HFFc6 (cell line): ENCODE data around the gene GABPB1. TPM values are rescaled to one million over a fixed set of nuclear protein-coding genes. Genes with fewer than 3 reads are reported as not detected.

ENCODE experiments used
- DNase-seq: peaks from one replicate; pipeline ENCODE4 v3.0.0-alpha.2; 2018
- H3K27ac Mint-ChIP-seq: 2 replicates; pipeline ENCODE4 v1.8.0; 2020; ENCODE audit warnings: mild to moderate bottlenecking, mixed read lengths
- H3K27me3 Mint-ChIP-seq: 2 replicates; pipeline ENCODE4 v1.8.0; 2021; ENCODE audit warnings: mild to moderate bottlenecking, moderate library complexity, mixed read lengths; ENCODE audit not compliant: insufficient read depth
- H3K36me3 Mint-ChIP-seq: 2 replicates; pipeline ENCODE4 v1.8.0; 2021; ENCODE audit warnings: low read depth, mixed read lengths
- H3K4me1 Mint-ChIP-seq: 2 replicates; pipeline ENCODE4 v1.8.0; 2020; ENCODE audit warnings: low read depth, mixed read lengths
- H3K4me3 Mint-ChIP-seq: 2 replicates; pipeline ENCODE4 v1.8.0; 2020; ENCODE audit warnings: mild to moderate bottlenecking, moderate library complexity, mixed read lengths
- H3K9me3 Mint-ChIP-seq: 2 replicates; pipeline ENCODE4 v1.8.0; 2020; ENCODE audit warnings: mild to moderate bottlenecking, mixed read lengths
- CTCF ChIP-seq: fragments of 200-600 bp; sonication (generic); IDR thresholded peaks from 2 replicates; pipeline ENCODE4 v1.5.0; 2021; ENCODE audit warnings: antibody characterized with exemption, mild to moderate bottlenecking
- total RNA-seq, 6 experiments: library from RNA; stranded (reverse); fragmentation: NEBNext Ultra II Directional; extraction: Animal tissue kit (Norgen Biotek cat#: 25700); gene quantifications; 2 replicates in 1 of 6; 3 replicates in 5 of 6; pipeline ENCODE4 v1.2.3, GENCODE V29; 2021

GABPB1 gene
- total RNA-seq, 6 experiments from 2014 or later: 20.8 to 28.4 (median 25.3) TPM

GRCh38 chr15:50287324-50288116 is 67.5 kb downstream of the GABPB1 start:
- Mint-ChIP-seq H3K36me3 (peaks cover 6% of the 10 kb centered on the region), H3K27me3 (no peaks in the 10 kb centered on the region), H3K4me3 (no peak overlapping the region), H3K4me1 (no peaks in the 10 kb centered on the region), H3K27ac (no peak overlapping the region), H3K9me3 (no peaks in the 10 kb centered on the region)
- no peak for DNase-seq
- TF ChIP-seq CTCF: no peak

- no peaks in the 10 kb centered on the region; the same call in 1 of the 2 replicates for H3K27me3 Mint-ChIP-seq
- H3K36me3 Mint-ChIP-seq: peaks cover 14% of the 10 kb centered on the region
- no peak for DNase-seq
- no peak overlapping the region for H3K27ac Mint-ChIP-seq
- H3K4me3 Mint-ChIP-seq: no peak overlapping the region
- peaks cover 9% of the 10 kb centered on the region for H3K4me1 Mint-ChIP-seq
- H3K9me3 Mint-ChIP-seq: no peaks in the 10 kb centered on the region
- TF ChIP-seq CTCF: no peak
Observed at GRCh38 chr15:50281427-50281826, 73.6 kb downstream of the GABPB1 start.

- peaks cover 9% of the 10 kb centered on the region for H3K4me1 Mint-ChIP-seq
- TF ChIP-seq CTCF: no peak
- H3K27ac Mint-ChIP-seq: no peak overlapping the region
- H3K9me3 Mint-ChIP-seq: no peaks in the 10 kb centered on the region
- H3K36me3 Mint-ChIP-seq: peaks cover 14% of the 10 kb centered on the region
- peaks cover 2% of the 10 kb centered on the region for H3K27me3 Mint-ChIP-seq
- DNase-seq: no peak
- no peak overlapping the region for H3K4me3 Mint-ChIP-seq
Observed at GRCh38 chr15:50280271-50280670, 74.7 kb downstream of the GABPB1 start.

- Mint-ChIP-seq H3K4me1 (peaks cover 9% of the 10 kb centered on the region), H3K4me3 (no peak overlapping the region), H3K36me3 (peaks cover 14% of the 10 kb centered on the region), H3K27ac (no peak overlapping the region), H3K9me3 (no peaks in the 10 kb centered on the region), H3K27me3 (peaks cover 2% of the 10 kb centered on the region)
- no peak for DNase-seq
- no peak for TF ChIP-seq CTCF
Observed at GRCh38 chr15:50278496-50278895, 76.5 kb downstream of the GABPB1 start.

- DNase-seq: no peak
- Mint-ChIP-seq H3K4me3 (no peak overlapping the region), H3K4me1 (peaks cover 9% of the 10 kb centered on the region), H3K36me3 (peaks cover 14% of the 10 kb centered on the region), H3K27ac (no peak overlapping the region), H3K27me3 (peaks cover 2% of the 10 kb centered on the region), H3K9me3 (no peaks in the 10 kb centered on the region)
- TF ChIP-seq CTCF: no peak
Observed at GRCh38 chr15:50277370-50277769, 77.6 kb downstream of the GABPB1 start.
